ENCODE measurements around the gene IFIT3. TPM values are rescaled to one million over a fixed set of nuclear protein-coding genes. Genes with fewer than 3 reads are reported as not detected.

Gene IFIT3
- total RNA-seq, 1 donor from 2014 or later = 3.2 TPM

DNA sequence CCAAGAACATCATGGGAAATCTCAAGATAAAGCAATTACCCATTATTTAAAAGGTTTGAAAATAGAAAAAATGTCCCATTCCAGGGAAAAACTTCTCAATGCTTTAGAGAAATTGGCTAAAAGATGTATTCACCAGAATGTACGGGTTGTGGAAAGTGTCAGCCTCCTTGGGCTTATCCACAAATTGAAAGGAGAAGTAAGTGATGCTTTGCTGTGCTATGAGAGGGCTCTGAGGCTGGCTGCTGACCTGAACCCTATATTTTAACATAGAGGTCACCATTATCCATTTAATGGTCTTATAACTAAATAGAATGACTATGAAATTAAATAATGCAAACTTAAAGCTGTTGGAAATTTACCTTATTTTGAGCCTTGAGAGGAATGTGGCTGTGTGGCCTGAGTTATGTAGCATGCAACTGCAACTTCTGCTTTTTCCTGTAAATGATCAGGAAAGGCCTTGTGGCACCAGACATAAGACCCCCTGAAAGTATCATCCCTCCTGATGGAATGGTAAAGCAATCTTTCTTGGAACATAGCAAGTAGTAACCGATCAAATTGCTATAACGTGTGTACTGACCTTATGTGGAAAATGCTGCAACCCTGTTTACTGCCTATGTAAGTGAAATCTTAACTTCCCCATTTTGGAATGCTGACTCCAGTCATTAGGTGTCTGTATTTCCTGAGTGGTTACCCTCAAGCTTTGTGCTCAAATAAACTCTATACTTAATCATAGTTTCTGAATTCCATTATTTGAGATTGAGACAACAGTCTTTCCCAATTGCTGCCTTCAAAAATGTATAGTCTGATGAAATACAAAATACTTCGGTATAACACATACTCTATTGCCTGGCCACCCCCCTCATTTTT lies 56.9 kb downstream of the IFIT3 start:
- intact Hi-C loops (cut with micrococcal nuclease) = no loop called here
- no peak for DNase-seq
- no peaks in the 10 kb centered on the region for H3K36me3 Mint-ChIP-seq (ENCODE audit: low read depth)

DNA sequence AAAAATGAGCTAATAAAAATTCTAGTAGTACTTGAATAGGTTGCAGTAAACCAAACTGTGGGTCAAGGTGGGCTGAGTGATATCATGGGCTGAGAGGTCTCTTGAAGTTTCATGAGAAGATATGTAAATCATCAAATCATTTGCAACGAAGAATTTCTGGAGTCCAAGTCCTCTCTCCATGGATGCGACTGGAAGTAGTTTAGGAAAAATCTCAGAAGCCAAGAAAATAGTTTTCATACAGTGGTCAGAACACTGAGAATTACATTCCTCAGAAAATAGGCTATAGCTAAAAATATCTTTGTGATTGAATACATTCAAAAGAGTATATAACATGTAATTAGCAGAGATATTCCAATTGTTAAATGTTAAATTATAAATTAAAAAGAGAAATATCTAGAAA lies 61.0 kb downstream of the IFIT3 start:
- no peak overlapping the region for H3K27ac Mint-ChIP-seq
- H3K9me3 Mint-ChIP-seq = no peaks in the 10 kb centered on the region
- intact Hi-C loops (cut with micrococcal nuclease) = no loop called here
- H3K4me1 Mint-ChIP-seq = peaks cover 34% of the 10 kb centered on the region
- TF ChIP-seq, protein P1, sequence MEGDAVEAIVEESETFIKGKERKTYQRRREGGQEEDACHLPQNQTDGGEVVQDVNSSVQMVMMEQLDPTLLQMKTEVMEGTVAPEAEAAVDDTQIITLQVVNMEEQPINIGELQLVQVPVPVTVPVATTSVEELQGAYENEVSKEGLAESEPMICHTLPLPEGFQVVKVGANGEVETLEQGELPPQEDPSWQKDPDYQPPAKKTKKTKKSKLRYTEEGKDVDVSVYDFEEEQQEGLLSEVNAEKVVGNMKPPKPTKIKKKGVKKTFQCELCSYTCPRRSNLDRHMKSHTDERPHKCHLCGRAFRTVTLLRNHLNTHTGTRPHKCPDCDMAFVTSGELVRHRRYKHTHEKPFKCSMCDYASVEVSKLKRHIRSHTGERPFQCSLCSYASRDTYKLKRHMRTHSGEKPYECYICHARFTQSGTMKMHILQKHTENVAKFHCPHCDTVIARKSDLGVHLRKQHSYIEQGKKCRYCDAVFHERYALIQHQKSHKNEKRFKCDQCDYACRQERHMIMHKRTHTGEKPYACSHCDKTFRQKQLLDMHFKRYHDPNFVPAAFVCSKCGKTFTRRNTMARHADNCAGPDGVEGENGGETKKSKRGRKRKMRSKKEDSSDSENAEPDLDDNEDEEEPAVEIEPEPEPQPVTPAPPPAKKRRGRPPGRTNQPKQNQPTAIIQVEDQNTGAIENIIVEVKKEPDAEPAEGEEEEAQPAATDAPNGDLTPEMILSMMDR (IDR thresholded peaks at IDR 0.05) = no peak
- no peak overlapping the region for H3K4me3 Mint-ChIP-seq
- no peaks in the 10 kb centered on the region for H3K36me3 Mint-ChIP-seq (ENCODE audit: low read depth)
- ChIA-PET CTCF (interaction anchor here (1.7 kb wide), 1 partner anchor 94 kb away, joined by 5 read pairs; no protein-coding TSS in a partner anchor), POLR2A (interaction anchor here (0.7 kb wide), 1 partner anchor 518 kb away, joined by 3 read pairs; no protein-coding TSS in a partner anchor)
- no peaks in the 10 kb centered on the region for H3K27me3 Mint-ChIP-seq
- DNase-seq = no peak
- ATAC-seq (ENCODE audit: low read depth) = no peak

More for the DNA sequence above, 56.9 kb downstream of the IFIT3 start:
- peak; percentile 75 for ATAC-seq (ENCODE audit: low read depth)
- no peaks in the 10 kb centered on the region for H3K27me3 Mint-ChIP-seq
- ChIA-PET POLR2A (no interaction called here), CTCF (interaction anchor here (2.6 kb wide), 1 partner anchor 16 kb away, joined by 8 read pairs; no protein-coding TSS in a partner anchor)
- no peaks in the 10 kb centered on the region for H3K9me3 Mint-ChIP-seq
- H3K4me3 Mint-ChIP-seq = no peak overlapping the region
- peaks cover 18% of the 10 kb centered on the region for H3K4me1 Mint-ChIP-seq
- TF ChIP-seq, protein P1 (IDR thresholded peaks at IDR 0.05) = no peak
- H3K27ac Mint-ChIP-seq = peak overlapping the region; percentile 2

DNA sequence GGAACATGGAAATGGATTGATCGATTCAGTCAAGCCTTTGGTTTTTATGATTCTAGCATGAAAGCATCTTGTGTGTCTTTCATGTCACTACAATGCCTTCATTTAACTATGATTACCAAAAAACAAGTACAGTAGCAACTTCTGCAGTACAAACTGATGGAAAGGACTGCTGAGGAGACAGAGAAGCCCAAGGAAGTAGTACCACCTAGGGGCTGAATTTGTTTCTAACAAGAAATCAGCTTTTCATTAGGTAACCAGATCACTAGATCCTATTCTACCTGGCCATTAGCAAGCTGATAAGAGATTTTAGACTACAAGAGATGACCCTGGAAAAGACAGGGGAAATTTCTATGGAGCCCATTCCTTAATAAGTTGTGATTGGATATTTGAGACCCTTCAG lies 61.5 kb downstream of the IFIT3 start:
- H3K9me3 Mint-ChIP-seq = no peaks in the 10 kb centered on the region
- H3K27ac Mint-ChIP-seq = no peak overlapping the region
- peaks cover 32% of the 10 kb centered on the region for H3K4me1 Mint-ChIP-seq
- no peaks in the 10 kb centered on the region for H3K27me3 Mint-ChIP-seq
- POLR2A ChIA-PET = no interaction called here
- TF ChIP-seq, protein P1 (IDR thresholded peaks at IDR 0.05) = no peak
- no peak overlapping the region for H3K4me3 Mint-ChIP-seq
- intact Hi-C loops (cut with micrococcal nuclease) = no loop called here
- ATAC-seq (ENCODE audit: low read depth) (no peak), DNase-seq (no peak)
- H3K36me3 Mint-ChIP-seq (ENCODE audit: low read depth) = no peaks in the 10 kb centered on the region
- CTCF ChIA-PET = interaction anchor here (0.7 to 1.7 kb wide), 2 partner anchors 94 to 131 kb away, joined by 3 to 5 read pairs; no protein-coding TSS in a partner anchor

Other genes with a start within 250 kb of the IFIT3 start
- not detected in 2 replicates for gene CH25H, start 120.7 kb upstream of the IFIT3 start, total RNA-seq
- gene LIPA, start 76.2 kb upstream of the IFIT3 start, total RNA-seq = 32.8 and 35.3 TPM in 2 replicates
- 4.9 and 5.7 TPM in 2 replicates for gene IFIT2, start 26.0 kb upstream of the IFIT3 start, total RNA-seq
- not detected in 2 replicates for gene IFIT1B, start 50.1 kb downstream of the IFIT3 start, total RNA-seq
- 0.95 and 1.3 TPM in 2 replicates for gene IFIT1, start 64.6 kb downstream of the IFIT3 start, total RNA-seq
- 20.0 and 21.3 TPM in 2 replicates for gene IFIT5, start 86.6 kb downstream of the IFIT3 start, total RNA-seq
- gene SLC16A12, start 207.6 kb downstream of the IFIT3 start, total RNA-seq = not detected in 2 replicates